H9 (cell line): ENCODE results near the gene PDE7B. TPM values are rescaled to one million over a fixed set of nuclear protein-coding genes. Genes with fewer than 3 reads are reported as not detected.

Experiments
- DNase-seq: peaks from one replicate; pipeline ENCODE4 v3.0.0-alpha.2; 2017
- H2AFZ ChIP-seq: one replicate; pipeline ENCODE4 v1.6.1; 2013; ENCODE audit warnings: mild to moderate bottlenecking, low read length, control low read depth, moderate library complexity
- H2AK5ac ChIP-seq: 2 replicates; pipeline ENCODE4 v1.6.1; 2013; ENCODE audit warnings: low read length, control low read depth, mixed read lengths; ENCODE audit not compliant: insufficient read length
- H2BK120ac ChIP-seq: one replicate; pipeline ENCODE4 v1.6.1; 2013; ENCODE audit warnings: low read depth, mild to moderate bottlenecking, low read length, control low read depth, inconsistent platforms; ENCODE audit not compliant: poor library complexity, severe bottlenecking
- H2BK12ac ChIP-seq: 2 replicates; pipeline ENCODE4 v1.6.1; 2013; ENCODE audit warnings: low read length, control low read depth, mixed read lengths, low read depth; ENCODE audit not compliant: insufficient read length
- H2BK15ac ChIP-seq: 2 replicates; pipeline ENCODE4 v1.6.1; 2013; ENCODE audit warnings: low read depth, low read length, control low read depth
- H2BK20ac ChIP-seq: one replicate; pipeline ENCODE4 v1.6.1; 2013; ENCODE audit warnings: low read depth, mild to moderate bottlenecking, low read length, control low read depth, inconsistent platforms; ENCODE audit not compliant: poor library complexity, severe bottlenecking
- H2BK5ac ChIP-seq: 2 replicates; pipeline ENCODE4 v1.6.1; 2013; ENCODE audit warnings: low read length, control low read depth, mixed read lengths; ENCODE audit not compliant: insufficient read length
- H3K14ac ChIP-seq: 2 replicates; pipeline ENCODE4 v1.6.1; 2013; ENCODE audit warnings: low read length, control low read depth; ENCODE audit not compliant: insufficient read depth
- H3K18ac ChIP-seq: 2 replicates; pipeline ENCODE4 v1.6.1; 2013; ENCODE audit warnings: low read depth, mild to moderate bottlenecking, mixed read lengths, low read length, control low read depth; ENCODE audit not compliant: insufficient read length
- H3K23ac ChIP-seq: 2 replicates; pipeline ENCODE4 v1.6.1; 2013; ENCODE audit warnings: low read length, control low read depth, mixed read lengths, low read depth; ENCODE audit not compliant: insufficient read length
- H3K23me2 ChIP-seq: 2 replicates; pipeline ENCODE4 v1.6.1; 2013; ENCODE audit warnings: low read depth, mild to moderate bottlenecking, mixed read lengths, low read length, control low read depth; ENCODE audit not compliant: insufficient read length, poor library complexity, severe bottlenecking
- H3K27ac ChIP-seq: 2 replicates; pipeline ENCODE4 v1.5.1; 2013; ENCODE audit warnings: low read length, control low read depth, mixed read lengths, low read depth; ENCODE audit not compliant: insufficient read length
- H3K27me3 ChIP-seq: 2 replicates; pipeline ENCODE4 v1.6.1; 2013; ENCODE audit warnings: low read length, control low read depth, inconsistent platforms; ENCODE audit not compliant: insufficient read depth
- H3K4ac ChIP-seq: 2 replicates; pipeline ENCODE4 v1.6.1; 2013; ENCODE audit warnings: low read depth, mild to moderate bottlenecking, control low read depth, inconsistent platforms, low read length, moderate library complexity
- H3K4me1 ChIP-seq: 2 replicates; pipeline ENCODE4 v1.6.1; 2013; ENCODE audit warnings: low read length, control low read depth, inconsistent platforms; ENCODE audit not compliant: insufficient read depth
- H3K4me2 ChIP-seq: 2 replicates; pipeline ENCODE4 v1.6.1; 2013; ENCODE audit warnings: low read length, control low read depth, mixed read lengths; ENCODE audit not compliant: insufficient read length, insufficient read depth
- H3K56ac ChIP-seq: 2 replicates; pipeline ENCODE4 v1.6.1; 2013; ENCODE audit warnings: low read depth, mild to moderate bottlenecking, mixed read lengths, low read length, control low read depth; ENCODE audit not compliant: insufficient read length
- H3K79me1 ChIP-seq: 2 replicates; pipeline ENCODE4 v1.6.1; 2013; ENCODE audit warnings: low read depth, mild to moderate bottlenecking, moderate library complexity, low read length, control low read depth, inconsistent platforms; ENCODE audit not compliant: insufficient read depth, poor library complexity, severe bottlenecking
- H3K79me2 ChIP-seq: 2 replicates; pipeline ENCODE4 v1.6.1; 2013; ENCODE audit warnings: low read length, control low read depth, inconsistent platforms; ENCODE audit not compliant: insufficient read depth
- H3K9ac ChIP-seq: 2 replicates; pipeline ENCODE4 v1.6.1; 2013; ENCODE audit warnings: low read length, control low read depth, mixed read lengths; ENCODE audit not compliant: insufficient read length; ENCODE audit errors: extremely low read depth
- H3K9me3 ChIP-seq: one replicate; pipeline ENCODE4 v1.6.1; 2013; ENCODE audit warnings: low read depth, low read length, inconsistent platforms; ENCODE audit not compliant: control insufficient read depth
- H3T11ph ChIP-seq: one replicate; pipeline ENCODE4 v1.6.1; 2013; ENCODE audit warnings: mild to moderate bottlenecking, low read length, control low read depth, inconsistent platforms
- H4K20me1 ChIP-seq: one replicate; pipeline ENCODE4 v1.6.1; 2013; ENCODE audit not compliant: control insufficient read depth, insufficient read length, insufficient read depth
- H4K5ac ChIP-seq: 2 replicates; pipeline ENCODE4 v1.6.1; 2013; ENCODE audit warnings: low read depth, mild to moderate bottlenecking, mixed read lengths, low read length, control low read depth; ENCODE audit not compliant: insufficient read length
- H4K8ac ChIP-seq: replicated peaks from 2 replicates; pipeline ENCODE4 v1.6.1; 2013; ENCODE audit warnings: low read length, control low read depth, mixed read lengths, low read depth; ENCODE audit not compliant: insufficient read length
- H4K91ac ChIP-seq: 2 replicates; pipeline ENCODE4 v1.6.1; 2013; ENCODE audit warnings: low read depth, mild to moderate bottlenecking, moderate library complexity, mixed read lengths, low read length, control low read depth; ENCODE audit not compliant: insufficient read length
- H3K27ac Mint-ChIP-seq, 3 experiments: 2 replicates in 2 of 3; 3 replicates in 1 of 3; pipeline ENCODE4 v1.8.0; 2020 to 2021; ENCODE audit warnings: mixed read lengths in 3 of 3, mild to moderate bottlenecking in 1 of 3, moderate library complexity in 1 of 3
- H3K27me3 Mint-ChIP-seq: 2 replicates; pipeline ENCODE4 v1.8.0; 2021; ENCODE audit warnings: low read depth, mild to moderate bottlenecking, moderate library complexity, mixed read lengths
- H3K36me3 Mint-ChIP-seq, 3 experiments: 2 replicates in 2 of 3; 3 replicates in 1 of 3; pipeline ENCODE4 v1.8.0; 2020 to 2021; ENCODE audit warnings: low read depth in 3 of 3, mixed read lengths in 3 of 3; ENCODE audit not compliant: insufficient read depth in 1 of 3
- H3K4me1 Mint-ChIP-seq, 2 experiments: 2 replicates each; pipeline ENCODE4 v1.8.0; 2020; ENCODE audit warnings: mixed read lengths in 2 of 2
- H3K4me3 Mint-ChIP-seq, 2 experiments: 2 replicates in 1 of 2; 3 replicates in 1 of 2; pipeline ENCODE4 v1.8.0; 2020 to 2021; ENCODE audit warnings: mild to moderate bottlenecking in 2 of 2, mixed read lengths in 2 of 2, moderate library complexity in 1 of 2
- H3K9me3 Mint-ChIP-seq, 2 experiments: 2 replicates in 1 of 2; 3 replicates in 1 of 2; pipeline ENCODE4 v1.8.0; 2020; ENCODE audit warnings: mild to moderate bottlenecking in 2 of 2, mixed read lengths in 2 of 2, moderate library complexity in 1 of 2
- CTCF ChIP-seq: fragments of 200-600 bp; sonication (generic); conservative IDR thresholded peaks from 3 replicates; pipeline ENCODE4 v1.8.0; 2021; ENCODE audit warnings: antibody characterized with exemption, mild to moderate bottlenecking
- WGBS: extraction: QIAGEN DNeasy Blood & Tissue Kit; methylation state at CpG from one replicate; pipeline ENCODE4 v1.1.7; 2013; ENCODE audit warnings: missing lambda C conversion rate, low lambda C conversion rate, mixed read lengths; ENCODE audit not compliant: insufficient read length; ENCODE audit errors: extremely low coverage; 5-methylcytosine and 5-hydroxymethylcytosine counted together
- total RNA-seq: library from RNA; stranded (reverse); gene quantifications from 2 replicates; pipeline ENCODE4 v1.2.1, GENCODE V29; 2021

Gene PDE7B
- total RNA-seq, 1 experiment from 2014 or later, result not detected

- no peak overlapping the region for H2BK20ac ChIP-seq
Observed at GRCh38 chr6:136153707-136154375, 302.3 kb downstream of the PDE7B start.

More at GRCh38 chr6:136153707-136154375, 302.3 kb downstream of the PDE7B start:
- no peak for DNase-seq
- H4K5ac ChIP-seq, result no peak overlapping the region
- H3K27me3 Mint-ChIP-seq, result no peaks in the 10 kb centered on the region
- H3K4me1 Mint-ChIP-seq, result no peaks in the 10 kb centered on the region
- TF ChIP-seq CTCF, result no peak
- H3K27ac Mint-ChIP-seq, result no peak overlapping the region; a peak in 1 of 7 replicates
- no peak overlapping the region for H2AK5ac ChIP-seq
- H2AFZ ChIP-seq, result no peak overlapping the region
- no peak overlapping the region for H2BK12ac ChIP-seq
- H3K4me2 ChIP-seq, result no peak overlapping the region
- no CpG with 5 or more reads among the region's 7 CpGs for WGBS
- H3K79me2 ChIP-seq, result no peaks in the 10 kb centered on the region
- H3K27ac ChIP-seq, result no peak overlapping the region
- H2BK15ac ChIP-seq, result no peak overlapping the region
- no peak overlapping the region for H3K56ac ChIP-seq
- no peaks in the 10 kb centered on the region for H4K20me1 ChIP-seq
- H4K91ac ChIP-seq, result no peak overlapping the region
- no peaks in the 10 kb centered on the region for H3K27me3 ChIP-seq
- H3K14ac ChIP-seq, result no peak overlapping the region
- H3K9ac ChIP-seq, result no peak overlapping the region
- H3T11ph ChIP-seq, result no peak overlapping the region
- no peak overlapping the region for H3K18ac ChIP-seq
- no peaks in the 10 kb centered on the region for H3K79me1 ChIP-seq
- H3K9me3 ChIP-seq, result no peaks in the 10 kb centered on the region
- H4K8ac ChIP-seq, result no peak overlapping the region
- H2BK120ac ChIP-seq, result no peak overlapping the region
- H3K4me1 ChIP-seq, result no peaks in the 10 kb centered on the region
- no peak overlapping the region for H3K23ac ChIP-seq
- H3K4me3 Mint-ChIP-seq, result no peak overlapping the region
- H3K4ac ChIP-seq, result no peak overlapping the region
- H2BK5ac ChIP-seq, result no peak overlapping the region
- no peaks in the 10 kb centered on the region for H3K9me3 Mint-ChIP-seq
- no peaks in the 10 kb centered on the region for H3K36me3 Mint-ChIP-seq
- no peaks in the 10 kb centered on the region for H3K23me2 ChIP-seq
